HCT116 (cell line): ENCODE data around the gene RPL4. TPM values are rescaled to one million over a fixed set of nuclear protein-coding genes. Genes with fewer than 3 reads are reported as not detected.

Experiments used
- ATAC-seq: fragments of 200-7000 bp; cut with Tn5 transposase; 2 replicates; pipeline ENCODE4 v1.9.1; 2020; ENCODE audit warnings: mild to moderate bottlenecking, moderate library complexity
- BruUV-seq: library from RNA; stranded (reverse); fragments of 400-500 nt; replicated peaks from 2 replicates; lab custom pipeline; 2021; lab: Mats Ljungman, UMichigan
- CTCF ChIA-PET: fragments of 300-600 bp; sonication (Branson Sonifier 250); formaldehyde crosslinking; loops from one replicate; lab custom pipeline; 2021; ENCODE audit warnings: antibody characterized with exemption; lab: Charles Lee
- POLR2A ChIA-PET: fragments of 300-600, 350-600 bp; sonication (Branson Sonifier 250); formaldehyde crosslinking; loops from one replicate; lab custom pipeline; 2021; ENCODE audit warnings: antibody characterized with exemption; lab: Charles Lee
- RAD21 ChIA-PET, 2 experiments: fragments of 300-600 bp; sonication (Branson Sonifier 250); formaldehyde crosslinking; loops; one replicate each; lab custom pipeline; 2023; ENCODE audit warnings: low total read pairs in 2 of 2; ENCODE audit not compliant: uncharacterized antibody in 2 of 2, unreplicated experiment in 2 of 2, low non-redundant PET in 1 of 2; lab: Charles Lee
- DNase-seq: peaks from one replicate; pipeline ENCODE4 v3.0.0-alpha.2; 2010; ENCODE audit warnings: low read depth, low spot score
- H2AFZ ChIP-seq: fragments of 200-600 bp; shearing (Covaris generic), sonication (generic); 2 replicates; pipeline ENCODE4 v1.6.1; 2017; ENCODE audit warnings: low read depth, mixed run types, mixed read lengths, antibody characterized with exemption, low read length; ENCODE audit not compliant: poor library complexity, severe bottlenecking
- H3K27ac ChIP-seq: 2 replicates; pipeline ENCODE4 v1.5.1; 2012; ENCODE audit warnings: low read depth, low read length
- H3K27me3 ChIP-seq: fragments of 200-600 bp; sonication (generic); 2 replicates; pipeline ENCODE4 v1.6.1; 2016; ENCODE audit warnings: mixed run types, low read length, mixed read lengths; ENCODE audit not compliant: insufficient read depth
- H3K36me3 ChIP-seq, 2 experiments: fragments of 200-500 bp in 1 of 2; fragments of 200-600 bp in 1 of 2; sonication (Bioruptor generic) in 1 of 2; sonication (generic) in 1 of 2; 2 replicates each; pipeline versions ENCODE4 v1.5.1 to v1.6.1; 2014 to 2016; ENCODE audit warnings: low read length in 2 of 2, inconsistent platforms in 1 of 2, mixed read lengths in 1 of 2, mixed run types in 1 of 2; ENCODE audit not compliant: insufficient read depth in 2 of 2, control insufficient read depth in 1 of 2
- H3K4me1 ChIP-seq, 2 experiments: fragments of 200-600 bp in 1 of 2; sonication (generic) in 1 of 2; 2 replicates each; pipeline versions ENCODE4 v1.5.1 to v1.6.1; 2012 to 2017; ENCODE audit warnings: low read length in 2 of 2, inconsistent platforms in 1 of 2, mild to moderate bottlenecking in 1 of 2, mixed read lengths in 1 of 2, mixed run types in 1 of 2, moderate library complexity in 1 of 2; ENCODE audit not compliant: insufficient read depth in 2 of 2, control insufficient read depth in 1 of 2
- H3K4me2 ChIP-seq: fragments of 200-600 bp; sonication (generic); 2 replicates; pipeline ENCODE4 v1.6.1; 2017; ENCODE audit warnings: mixed run types, low read length, mixed read lengths
- H3K4me3 ChIP-seq, 2 experiments: fragments of 200-600 bp in 1 of 2; sonication (generic) in 1 of 2; replicated peaks in 1 of 2; 2 replicates each; pipeline ENCODE4 v1.5.1; 2011 to 2016; ENCODE audit warnings: low read length in 2 of 2, control low read depth in 1 of 2, low read depth in 1 of 2, mild to moderate bottlenecking in 1 of 2, mixed read lengths in 1 of 2, mixed run types in 1 of 2
- H3K79me2 ChIP-seq: fragments of 200-600 bp; sonication (generic); 2 replicates; pipeline ENCODE4 v1.6.1; 2017; ENCODE audit warnings: mild to moderate bottlenecking, mixed run types, low read length, moderate library complexity, mixed read lengths; ENCODE audit not compliant: insufficient read depth
- H3K9ac ChIP-seq: fragments of 200-600 bp; sonication (generic); 2 replicates; pipeline ENCODE4 v1.6.1; 2016; ENCODE audit warnings: low read length, mixed read lengths
- H3K9me2 ChIP-seq: fragments of 200-600 bp; sonication (generic), shearing (Covaris generic); 2 replicates; pipeline ENCODE4 v1.6.1; 2017; ENCODE audit warnings: mixed run types, mild to moderate bottlenecking, moderate library complexity; ENCODE audit not compliant: insufficient read depth
- H3K9me3 ChIP-seq, 2 experiments: fragments of 200-500 bp in 1 of 2; fragments of 200-600 bp in 1 of 2; sonication (Bioruptor generic) in 1 of 2; sonication (generic) in 1 of 2; 2 replicates each; pipeline ENCODE4 v1.6.1; 2014 to 2017; ENCODE audit warnings: low read length in 2 of 2, mixed read lengths in 2 of 2, inconsistent platforms in 1 of 2, low read depth in 1 of 2, mild to moderate bottlenecking in 1 of 2, mixed run types in 1 of 2, moderate library complexity in 1 of 2; ENCODE audit not compliant: control insufficient read depth in 1 of 2, insufficient read depth in 1 of 2
- H4K20me1 ChIP-seq: fragments of 200-600 bp; sonication (generic), shearing (Covaris generic); 2 replicates; pipeline ENCODE4 v1.6.1; 2017; ENCODE audit warnings: mixed run types, mild to moderate bottlenecking, moderate library complexity; ENCODE audit not compliant: insufficient read depth
- CBX3 ChIP-seq: IDR thresholded peaks from 2 replicates; pipeline ENCODE4 v1.6.1; 2012; ENCODE audit warnings: low read depth
- CEBPB ChIP-seq: IDR thresholded peaks from 2 replicates; pipeline ENCODE4 v1.6.1; 2012; ENCODE audit warnings: low read depth
- CTCF ChIP-seq, 3 experiments: fragments of 200-600 bp in 1 of 3; sonication (generic) in 1 of 3; IDR thresholded peaks in 2 of 3; conservative IDR thresholded peaks in 1 of 3; 2 replicates each; pipeline ENCODE4 v1.5.1; 2012 to 2017; ENCODE audit warnings: low read depth in 2 of 3, low read length in 2 of 3, antibody characterized with exemption in 1 of 3, borderline replicate concordance in 1 of 3, control low read depth in 1 of 3, mild to moderate bottlenecking in 1 of 3, mixed read lengths in 1 of 3, mixed run types in 1 of 3, moderate library complexity in 1 of 3; ENCODE audit not compliant: insufficient read depth in 1 of 3
- EGR1 ChIP-seq: IDR thresholded peaks from 2 replicates; pipeline ENCODE4 v1.6.1; 2012; ENCODE audit warnings: low read depth
- EZH2 ChIP-seq: fragments of 200-600 bp; sonication (generic); IDR thresholded peaks from 2 replicates; pipeline ENCODE4 v1.6.1; 2017; ENCODE audit warnings: antibody characterized with exemption, mixed run types
- FOSL1 ChIP-seq: IDR thresholded peaks from 2 replicates; pipeline ENCODE4 v1.6.1; 2012; ENCODE audit warnings: low read depth
- POLR2A ChIP-seq: IDR thresholded peaks from 2 replicates; pipeline ENCODE4 v1.7.0; 2011; ENCODE audit warnings: borderline replicate concordance; ENCODE audit not compliant: insufficient read depth, insufficient read length; ENCODE audit errors: extremely low read depth
- SIN3A ChIP-seq: IDR thresholded peaks from 2 replicates; pipeline ENCODE4 v1.6.1; 2012; ENCODE audit warnings: low read depth
- SP1 ChIP-seq: IDR thresholded peaks from 2 replicates; pipeline ENCODE4 v1.6.1; 2012; ENCODE audit warnings: low read depth
- SRF ChIP-seq: IDR thresholded peaks from 2 replicates; pipeline ENCODE4 v1.6.1; 2012; ENCODE audit warnings: low read depth
- TCF7L2 ChIP-seq: IDR thresholded peaks from 2 replicates; pipeline ENCODE4 v1.7.0; 2011; ENCODE audit warnings: borderline replicate concordance, inconsistent platforms; ENCODE audit not compliant: insufficient read depth, insufficient read length; ENCODE audit errors: extremely low read depth
- ZFX ChIP-seq: fragments of 450-650 bp; IDR thresholded peaks from 2 replicates; pipeline ENCODE4 v1.6.1; 2017
- intact Hi-C: fragments of 100-400 bp; cut with micrococcal nuclease; formaldehyde crosslinking; loops from 2 replicates; pipeline ENCODE4 v1.10.0; 2022
- total RNA-seq: library from RNA; stranded (reverse); gene quantifications from one replicate; pipeline ENCODE4 v1.2.1, GENCODE V29; 2021; ENCODE audit not compliant: unreplicated experiment
- TF ChIP-seq, protein P1 (sequence below): IDR thresholded peaks from 2 replicates; pipeline ENCODE4 v1.6.1; 2012
- TF ChIP-seq, protein P2 (sequence below): IDR thresholded peaks from 2 replicates; pipeline ENCODE4 v1.6.1; 2012; ENCODE audit warnings: low read depth

RPL4 gene
- total RNA-seq, 1 experiment from 2014 or later, result 3,818 TPM

- Histone ChIP-seq H3K36me3 (peaks cover 18 to 24% of the 10 kb centered on the region in 2 experiments; a peak in 3 of 4 replicates), H3K27me3 (no peaks in the 10 kb centered on the region), H2AFZ (no peak overlapping the region), H3K4me3 (no peak overlapping the region), H3K9me3 (no peaks in the 10 kb centered on the region), H3K27ac (no peak overlapping the region), H4K20me1 (no peaks in the 10 kb centered on the region), H3K9ac (no peak overlapping the region), H3K4me1 (peaks cover 36 to 37% of the 10 kb centered on the region in 2 experiments), H3K9me2 (no peaks in the 10 kb centered on the region), H3K79me2 (no peaks in the 10 kb centered on the region; the same call in 1 of the 2 replicates), H3K4me2 (no peak overlapping the region)
- POLR2A ChIA-PET, result no interaction called here
- BruUV-seq, result no TSS peak
- intact Hi-C loops, result no loop called here
- RAD21 ChIA-PET, result no interaction called here
- TF ChIP-seq, protein P1, sequence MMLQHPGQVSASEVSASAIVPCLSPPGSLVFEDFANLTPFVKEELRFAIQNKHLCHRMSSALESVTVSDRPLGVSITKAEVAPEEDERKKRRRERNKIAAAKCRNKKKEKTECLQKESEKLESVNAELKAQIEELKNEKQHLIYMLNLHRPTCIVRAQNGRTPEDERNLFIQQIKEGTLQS, result no peak
- TF ChIP-seq SIN3A, result no peak
- no peak for TF ChIP-seq POLR2A
- TF ChIP-seq ZFX, result no peak
- TF ChIP-seq SP1, result no peak
- TF ChIP-seq SRF, result no peak
- TF ChIP-seq EZH2, result no peak
- TF ChIP-seq FOSL1, result no peak
- TF ChIP-seq, protein P2, sequence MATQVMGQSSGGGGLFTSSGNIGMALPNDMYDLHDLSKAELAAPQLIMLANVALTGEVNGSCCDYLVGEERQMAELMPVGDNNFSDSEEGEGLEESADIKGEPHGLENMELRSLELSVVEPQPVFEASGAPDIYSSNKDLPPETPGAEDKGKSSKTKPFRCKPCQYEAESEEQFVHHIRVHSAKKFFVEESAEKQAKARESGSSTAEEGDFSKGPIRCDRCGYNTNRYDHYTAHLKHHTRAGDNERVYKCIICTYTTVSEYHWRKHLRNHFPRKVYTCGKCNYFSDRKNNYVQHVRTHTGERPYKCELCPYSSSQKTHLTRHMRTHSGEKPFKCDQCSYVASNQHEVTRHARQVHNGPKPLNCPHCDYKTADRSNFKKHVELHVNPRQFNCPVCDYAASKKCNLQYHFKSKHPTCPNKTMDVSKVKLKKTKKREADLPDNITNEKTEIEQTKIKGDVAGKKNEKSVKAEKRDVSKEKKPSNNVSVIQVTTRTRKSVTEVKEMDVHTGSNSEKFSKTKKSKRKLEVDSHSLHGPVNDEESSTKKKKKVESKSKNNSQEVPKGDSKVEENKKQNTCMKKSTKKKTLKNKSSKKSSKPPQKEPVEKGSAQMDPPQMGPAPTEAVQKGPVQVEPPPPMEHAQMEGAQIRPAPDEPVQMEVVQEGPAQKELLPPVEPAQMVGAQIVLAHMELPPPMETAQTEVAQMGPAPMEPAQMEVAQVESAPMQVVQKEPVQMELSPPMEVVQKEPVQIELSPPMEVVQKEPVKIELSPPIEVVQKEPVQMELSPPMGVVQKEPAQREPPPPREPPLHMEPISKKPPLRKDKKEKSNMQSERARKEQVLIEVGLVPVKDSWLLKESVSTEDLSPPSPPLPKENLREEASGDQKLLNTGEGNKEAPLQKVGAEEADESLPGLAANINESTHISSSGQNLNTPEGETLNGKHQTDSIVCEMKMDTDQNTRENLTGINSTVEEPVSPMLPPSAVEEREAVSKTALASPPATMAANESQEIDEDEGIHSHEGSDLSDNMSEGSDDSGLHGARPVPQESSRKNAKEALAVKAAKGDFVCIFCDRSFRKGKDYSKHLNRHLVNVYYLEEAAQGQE, result no peak
- TF ChIP-seq CBX3, result no peak
- TF ChIP-seq CEBPB, result no peak
- TF ChIP-seq EGR1, result no peak
- no peak for TF ChIP-seq CTCF (IDR thresholded peaks at IDR 0.05 in 2 of 3, conservative IDR thresholded peaks at IDR 0.05 in 1 of 3; ENCODE audit: borderline replicate concordance in 1 of 3, insufficient read depth in 1 of 3, low read depth in 2 of 3, low read length in 2 of 3)
- TF ChIP-seq TCF7L2, result no peak
- ATAC-seq, result no peak
- DNase-seq, result no peak
- CTCF ChIA-PET, result interaction anchor here (1.3 to 1.4 kb wide), 2 partner anchors 13 to 15 kb away, joined by 3 to 5 read pairs; partner anchors contain the start of gene SNAPC5
Measured at GRCh38 chr15:66484539-66485112, 20.0 kb downstream of the RPL4 start.
